ENCODE data around the gene CRABP1. TPM values are rescaled to one million over a fixed set of nuclear protein-coding genes. Genes with fewer than 3 reads are reported as not detected.

Gene CRABP1
- total RNA-seq, 6 experiments from 2014 or later: not detected

DNA sequence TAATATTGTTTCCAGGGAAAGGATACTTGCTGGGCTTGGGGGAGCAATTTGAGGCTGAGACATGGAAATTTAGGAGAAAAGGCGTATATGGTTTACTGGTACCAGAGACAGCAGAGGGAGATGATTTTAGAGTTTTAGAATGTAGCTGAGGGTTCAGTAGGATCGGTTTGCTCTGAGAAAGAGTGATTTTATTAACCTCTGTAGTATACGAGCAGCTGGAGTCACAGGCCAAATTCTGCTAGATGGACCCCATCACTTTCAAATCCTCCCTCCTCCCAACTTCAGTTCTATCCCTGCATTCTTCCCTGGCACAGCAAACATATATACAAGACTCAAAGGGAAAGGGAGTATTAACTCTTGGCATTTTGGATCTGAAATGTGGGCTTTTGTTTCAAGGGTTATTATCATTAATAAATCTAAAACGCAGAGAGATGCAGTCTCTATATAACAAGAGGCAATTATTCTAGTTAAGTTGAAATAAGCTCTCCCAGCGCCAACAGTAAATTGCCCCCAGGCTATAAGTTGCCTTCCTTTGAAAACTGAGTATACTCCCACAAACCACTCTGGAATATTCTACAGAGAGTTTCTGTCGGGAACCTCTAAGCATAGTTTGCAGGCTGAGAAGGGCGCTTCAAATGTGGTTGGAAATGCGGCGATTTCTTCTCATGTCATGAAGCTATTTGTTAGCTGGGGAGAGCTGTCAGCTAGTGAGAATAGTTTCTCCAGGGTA is 5.4 kb downstream of the CRABP1 start:
- Histone ChIP-seq H3K27ac (no peak overlapping the region), H3K9me3 (no peaks in the 10 kb centered on the region), H3K4me1 (peaks cover 0 to 4% (median 0%) of the 10 kb centered on the region in 4 donors), H3K4me3 (no peak overlapping the region), H3K27me3 (peaks cover 0 to 4% of the 10 kb centered on the region in 2 donors), H3K36me3 (no peaks in the 10 kb centered on the region)
- no peak for ATAC-seq
- DNase-seq: no peak
- intact Hi-C loops (cut with DNase I): no loop called here
- TF ChIP-seq POLR2A (IDR thresholded peaks at IDR 0.05) (no peak), CTCF (IDR thresholded peaks at IDR 0.05) (no peak)
- WGBS (ENCODE audit: insufficient coverage, low coverage, low lambda C conversion rate, missing lambda C conversion rate): 86% methylated on average over 7 of the region's 9 CpGs

- Histone ChIP-seq H3K4me3 (no peak overlapping the region), H3K27me3 (no peaks in the 10 kb centered on the region), H3K9me3 (no peaks in the 10 kb centered on the region), H3K27ac (no peak overlapping the region), H3K36me3 (no peaks in the 10 kb centered on the region), H3K4me1 (no peaks in the 10 kb centered on the region)
- WGBS (ENCODE audit: insufficient coverage, low coverage, low lambda C conversion rate, missing lambda C conversion rate): 51% methylated on average over 16 of the region's 17 CpGs
- ATAC-seq: no peak
- intact Hi-C loops (cut with DNase I): no loop called here
- DNase-seq: no peak
- TF ChIP-seq CTCF (IDR thresholded peaks at IDR 0.05): no peak
- TF ChIP-seq POLR2A (IDR thresholded peaks at IDR 0.05): no peak
Measured at GRCh38 chr15:78347586-78348543, 7.7 kb downstream of the CRABP1 start.

DNA sequence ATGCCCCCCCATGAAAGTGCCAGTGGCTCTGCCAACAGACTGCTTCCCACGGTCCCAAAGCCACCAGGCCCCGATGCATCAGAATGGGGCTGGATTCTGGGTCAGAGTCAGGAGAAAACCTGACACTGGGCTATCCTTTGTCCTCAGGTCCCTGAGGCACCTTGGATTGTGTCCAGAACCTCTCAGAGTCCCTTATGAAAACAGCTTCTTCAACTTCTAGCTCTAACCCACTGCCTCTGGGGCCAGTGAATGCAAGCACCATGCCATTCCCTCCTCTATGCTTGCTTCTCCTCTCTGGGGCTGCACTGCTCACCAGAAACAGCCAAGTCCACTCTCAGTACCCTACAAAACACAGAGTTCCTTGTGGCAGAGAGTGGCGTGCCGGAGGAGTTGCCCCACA is 9.9 kb downstream of the CRABP1 start:
- Histone ChIP-seq H3K36me3 (no peaks in the 10 kb centered on the region), H3K4me1 (no peaks in the 10 kb centered on the region), H3K4me3 (no peak overlapping the region), H3K27me3 (no peaks in the 10 kb centered on the region), H3K27ac (no peak overlapping the region), H3K9me3 (no peaks in the 10 kb centered on the region)
- intact Hi-C loops (cut with DNase I): no loop called here
- whole genome bisulfite sequencing (ENCODE audit: insufficient coverage, low coverage, low lambda C conversion rate, missing lambda C conversion rate): 83% methylated on average over 2 of the region's 4 CpGs
- ATAC-seq (no peak), DNase-seq (no peak)
- TF ChIP-seq CTCF (IDR thresholded peaks at IDR 0.05) (no peak), POLR2A (IDR thresholded peaks at IDR 0.05) (no peak)

- TF ChIP-seq CTCF (IDR thresholded peaks at IDR 0.05): no peak
- no peak for TF ChIP-seq POLR2A (IDR thresholded peaks at IDR 0.05)
- no peaks in the 10 kb centered on the region for H3K4me1 ChIP-seq
- intact Hi-C loops (cut with DNase I): no loop called here
- no peaks in the 10 kb centered on the region for H3K36me3 ChIP-seq
- H3K9me3 ChIP-seq: no peaks in the 10 kb centered on the region
- WGBS (ENCODE audit: insufficient coverage, low coverage, low lambda C conversion rate, missing lambda C conversion rate): 79% methylated on average over 3 of the region's 3 CpGs
- no peak overlapping the region for H3K27ac ChIP-seq
- H3K4me3 ChIP-seq: no peak overlapping the region
- ATAC-seq (no peak), DNase-seq (no peak)
- H3K27me3 ChIP-seq: no peaks in the 10 kb centered on the region
Measured at GRCh38 chr15:78351539-78351938, 11.4 kb downstream of the CRABP1 start.

Measured in right lobe of liver (tissue), 6 donors.